ENCODE measurements around the gene HDLBP. TPM values are rescaled to one million over a fixed set of nuclear protein-coding genes. Genes with fewer than 3 reads are reported as not detected.

Gene HDLBP
- total RNA-seq, 4 donors from 2014 or later, result 303 to 490 (median 435) TPM

DNA sequence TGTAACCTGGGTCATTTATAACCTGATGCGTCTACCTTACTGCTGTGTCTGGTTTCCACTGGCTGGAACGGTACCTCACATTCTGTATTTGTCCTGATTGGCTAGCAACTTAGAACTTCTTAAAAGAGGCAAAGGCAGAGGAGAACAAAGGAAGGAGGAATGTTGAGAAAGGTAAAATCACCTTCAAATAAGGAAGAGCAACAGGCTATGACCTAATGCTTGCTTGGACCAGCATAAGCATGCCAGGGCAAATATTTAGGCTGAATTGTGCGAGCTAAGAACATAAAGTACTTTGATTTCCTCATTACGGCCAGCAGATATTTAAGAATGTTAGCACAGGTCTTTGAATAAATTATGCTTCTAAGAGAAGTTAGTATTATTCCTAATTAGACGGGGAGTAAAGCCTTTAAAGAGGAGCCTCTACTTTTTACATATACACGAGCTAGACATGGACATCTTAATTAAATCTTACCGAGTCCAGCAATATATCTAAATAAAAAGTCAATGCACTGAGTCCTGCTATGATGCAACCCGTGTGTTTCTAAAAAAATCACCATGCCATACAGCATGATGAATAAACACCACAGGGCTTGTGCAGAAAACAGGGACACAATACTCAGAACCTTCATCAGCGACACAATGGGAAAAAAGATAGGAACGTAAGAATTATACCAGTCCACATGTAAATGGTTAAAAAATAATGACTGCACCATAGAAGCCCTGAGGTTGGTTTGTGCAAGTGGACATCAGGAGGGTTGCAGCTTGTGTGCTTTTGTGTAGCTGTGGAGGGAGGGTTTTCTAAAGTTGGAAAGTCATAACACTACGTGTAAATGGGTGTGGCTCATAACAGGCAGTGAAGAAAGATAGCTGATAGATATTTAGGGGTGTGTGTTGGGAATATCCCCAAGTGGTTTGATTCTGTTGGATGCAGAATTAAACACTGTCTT, 14.5 kb upstream of the HDLBP start:
- intact Hi-C loops (cut with DNase I), result no loop called here

GRCh38 chr2:241325257-241325656, 9.8 kb upstream of the HDLBP start:
- Histone ChIP-seq H3K4me3 (replicated peaks in 1 of 3) (no peak overlapping the region), H3K4me1 (peaks cover 16% of the 10 kb centered on the region in 2 donors), H3K27ac (no peak overlapping the region), H3K27me3 (no peaks in the 10 kb centered on the region), H3K9me3 (no peaks in the 10 kb centered on the region), H3K36me3 (peaks cover 16 to 17% of the 10 kb centered on the region in 2 donors)
- TF ChIP-seq CTCF (IDR thresholded peaks at IDR 0.05), result no peak
- TF ChIP-seq POLR2A (IDR thresholded peaks at IDR 0.05), result no peak
- intact Hi-C loops (cut with DNase I), result no loop called here
- 93 to 97% methylated on average over 1 of the region's 1 CpG for WGBS, 2 donors
- no peak for DNase-seq

More for the DNA sequence above, 14.5 kb upstream of the HDLBP start:
- Histone ChIP-seq H3K4me3 (replicated peaks in 1 of 3) (no peak overlapping the region), H3K9me3 (no peaks in the 10 kb centered on the region), H3K4me1 (no peaks in the 10 kb centered on the region), H3K27me3 (no peaks in the 10 kb centered on the region), H3K27ac (no peak overlapping the region), H3K36me3 (peaks cover 18 to 23% of the 10 kb centered on the region in 2 donors)
- 96% methylated on average over 11 of the region's 11 CpGs for WGBS, 2 donors
- TF ChIP-seq CTCF (IDR thresholded peaks at IDR 0.05), result no peak
- no peak for TF ChIP-seq POLR2A (IDR thresholded peaks at IDR 0.05)
- DNase-seq, result no peak

GRCh38 chr2:241324775-241325174, 9.3 kb upstream of the HDLBP start:
- DNase-seq, result no peak
- Histone ChIP-seq H3K27ac (no peak overlapping the region), H3K9me3 (no peaks in the 10 kb centered on the region), H3K27me3 (no peaks in the 10 kb centered on the region), H3K4me3 (replicated peaks in 1 of 3) (no peak overlapping the region), H3K36me3 (peaks cover 11 to 12% of the 10 kb centered on the region in 2 donors), H3K4me1 (peaks cover 16 to 21% of the 10 kb centered on the region in 2 donors)
- TF ChIP-seq POLR2A (IDR thresholded peaks at IDR 0.05) (no peak), CTCF (IDR thresholded peaks at IDR 0.05) (no peak)
- intact Hi-C loops (cut with DNase I), result no loop called here

DNA sequence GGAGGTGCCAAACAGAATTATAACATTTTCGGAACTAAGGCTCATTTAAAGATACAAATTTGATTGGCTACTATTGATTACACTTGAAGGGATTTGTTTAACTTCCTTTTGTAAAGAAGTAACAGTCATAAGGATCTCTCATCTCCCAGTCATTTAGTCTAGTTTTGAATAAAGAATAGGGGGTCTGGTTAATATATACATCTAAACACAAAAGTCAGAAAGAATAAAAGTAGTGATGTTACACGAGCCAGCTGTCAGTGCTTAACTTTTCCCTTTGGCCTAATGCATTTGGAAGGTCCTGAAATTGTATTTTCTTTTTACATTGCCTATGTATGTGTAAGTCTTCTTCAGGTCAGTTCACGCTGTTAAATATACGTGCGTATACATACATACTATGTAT, 8.3 kb upstream of the HDLBP start:
- peaks cover 6 to 10% of the 10 kb centered on the region in 2 donors for H3K36me3 ChIP-seq
- no peak for DNase-seq
- H3K9me3 ChIP-seq, result no peaks in the 10 kb centered on the region
- peaks cover 25 to 31% of the 10 kb centered on the region in 2 donors for H3K4me1 ChIP-seq
- WGBS, 2 donors, result 83 to 84% methylated on average over 5 of the region's 5 CpGs
- H3K27ac ChIP-seq, result no peak overlapping the region
- intact Hi-C loops (cut with DNase I), result no loop called here
- TF ChIP-seq CTCF (IDR thresholded peaks at IDR 0.05), result no peak
- no peak for TF ChIP-seq POLR2A (IDR thresholded peaks at IDR 0.05)
- no peaks in the 10 kb centered on the region for H3K27me3 ChIP-seq
- no peak overlapping the region for H3K4me3 ChIP-seq (replicated peaks in 1 of 3)

DNA sequence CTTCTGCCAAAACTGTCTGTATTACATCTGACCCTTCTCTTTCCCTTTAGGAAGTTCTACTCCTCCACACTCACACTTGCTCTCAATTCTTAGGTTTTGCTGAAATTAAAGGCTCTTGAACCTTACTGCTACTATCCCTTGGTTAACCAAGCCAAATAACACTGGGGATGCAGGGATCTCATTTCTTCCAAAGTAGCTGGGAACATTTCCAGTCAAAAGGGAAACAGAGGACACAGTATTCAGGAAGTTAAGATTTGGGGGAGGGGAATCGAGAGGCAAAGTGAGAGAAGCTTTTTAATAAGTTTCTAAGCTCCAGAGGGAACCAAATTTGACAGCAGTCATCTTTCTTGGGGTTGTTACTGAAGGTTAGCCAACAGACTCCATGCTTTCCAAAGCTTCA, 6.4 kb upstream of the HDLBP start:
- DNase-seq, result no peak
- no peaks in the 10 kb centered on the region for H3K9me3 ChIP-seq
- no peaks in the 10 kb centered on the region for H3K27me3 ChIP-seq
- no peak overlapping the region for H3K27ac ChIP-seq
- WGBS, 2 donors, result 53 to 72% methylated on average over 1 of the region's 1 CpG
- peaks cover 37 to 50% of the 10 kb centered on the region in 2 donors for H3K4me1 ChIP-seq
- peaks cover 0 to 4% of the 10 kb centered on the region in 2 donors for H3K36me3 ChIP-seq
- intact Hi-C loops (cut with DNase I), result no loop called here
- TF ChIP-seq POLR2A (IDR thresholded peaks at IDR 0.05) (no peak), CTCF (IDR thresholded peaks at IDR 0.05) (no peak)
- no peak overlapping the region for H3K4me3 ChIP-seq (replicated peaks in 1 of 3)
